ENCODE data around the gene MIS12.

MIS12 gene

DNA sequence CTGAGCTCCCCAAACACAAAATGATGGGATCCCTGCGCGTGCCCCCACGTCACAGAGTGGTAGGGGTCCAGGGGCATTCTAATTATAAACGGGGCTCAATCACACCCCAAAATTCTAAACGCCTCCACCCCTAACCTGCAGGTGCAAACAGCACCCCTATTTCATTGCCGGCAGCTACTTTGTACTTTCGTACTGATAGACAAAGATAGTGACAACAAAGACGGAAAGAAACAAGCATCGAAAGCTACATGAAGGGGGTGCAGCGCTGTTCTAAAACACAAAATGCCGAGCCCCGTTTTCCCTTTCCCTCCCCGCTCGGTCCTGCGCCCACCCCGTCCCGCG lies 13.9 kb downstream of the MIS12 start:
- DNase-seq (ENCODE audit: low spot score): no peak

DNA sequence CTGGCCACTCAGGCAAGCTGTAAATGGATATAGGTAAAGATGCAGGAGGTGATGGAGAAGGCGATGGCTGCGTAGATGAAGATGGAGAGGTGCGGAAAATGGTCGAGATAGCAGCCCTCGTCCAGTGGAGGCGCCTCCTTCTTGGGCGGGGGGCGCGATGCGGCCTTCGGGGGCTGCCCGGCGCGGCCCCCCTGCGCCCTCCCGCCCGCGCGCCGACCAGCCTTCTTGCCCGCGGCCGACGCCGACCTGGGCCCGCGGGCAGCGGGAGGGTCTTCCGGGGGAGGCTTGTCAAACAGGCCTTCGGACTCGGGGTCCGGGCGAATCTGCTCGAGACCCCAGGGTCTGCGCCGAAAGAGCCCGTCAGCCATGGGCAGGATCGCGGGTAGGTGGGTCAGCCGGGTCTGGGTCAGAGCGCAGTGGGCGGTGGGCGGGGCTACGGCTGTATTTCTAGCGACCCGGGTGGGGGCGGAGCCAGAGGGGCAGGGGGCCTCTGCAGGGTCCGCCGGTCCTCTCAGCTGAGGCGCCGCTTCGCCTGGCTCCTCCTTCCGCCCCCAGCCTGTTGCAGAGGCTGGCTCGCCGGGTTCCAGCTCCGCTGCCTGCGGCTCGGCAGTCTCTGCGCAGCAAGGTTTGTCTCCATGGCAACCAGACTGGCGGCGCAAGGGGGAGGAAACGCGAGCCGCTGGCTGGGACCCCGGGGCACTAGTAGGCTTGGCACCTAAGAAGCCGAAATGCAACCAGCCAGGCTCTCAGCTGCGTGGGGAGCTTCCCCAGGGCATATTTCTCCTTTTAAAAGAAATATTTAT lies 14.4 kb downstream of the MIS12 start:
- DNase-seq (ENCODE audit: low spot score): peak; percentile 93

DNA sequence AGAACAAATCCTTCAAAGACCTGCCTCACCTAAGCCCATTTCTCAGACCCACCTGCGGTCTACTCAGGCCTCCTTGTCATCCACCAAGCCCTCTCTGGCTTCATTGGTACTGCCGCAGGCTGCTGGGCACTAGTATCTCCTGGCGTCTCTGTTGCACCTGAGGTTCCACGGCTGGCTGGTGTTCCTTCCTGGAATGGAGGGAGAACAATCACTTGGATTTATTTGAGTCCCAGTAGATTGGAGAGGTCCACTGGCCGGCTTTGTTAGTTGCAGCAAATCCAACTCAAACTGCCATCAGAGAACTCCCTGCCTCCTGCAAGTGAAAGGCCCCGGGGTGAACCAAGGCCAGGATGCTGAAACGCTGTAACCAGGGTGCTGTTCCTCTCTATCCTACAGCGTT lies 15.3 kb downstream of the MIS12 start:
- DNase-seq (ENCODE audit: low spot score): no peak

DNA sequence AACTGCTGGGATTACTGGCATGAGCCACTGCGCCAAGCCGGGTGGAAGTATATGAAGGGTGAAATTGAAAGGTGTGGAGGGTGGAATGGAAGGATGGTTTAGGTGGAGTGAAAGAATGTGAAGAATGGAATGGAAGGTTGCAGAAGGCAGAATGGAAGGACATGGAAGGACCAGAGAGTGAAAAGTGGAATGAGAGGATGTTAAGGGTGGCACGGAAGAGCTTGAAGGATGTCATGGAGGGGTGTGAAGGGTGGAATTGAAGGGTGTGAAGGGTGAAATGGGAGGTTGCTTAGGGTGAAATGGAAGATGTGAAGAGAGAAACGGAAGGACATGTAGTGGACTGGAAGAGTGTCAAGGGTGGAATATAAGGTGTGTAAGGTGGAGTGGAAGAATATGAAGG lies 16.2 kb downstream of the MIS12 start:
- no peak for DNase-seq (ENCODE audit: low spot score)

DNA sequence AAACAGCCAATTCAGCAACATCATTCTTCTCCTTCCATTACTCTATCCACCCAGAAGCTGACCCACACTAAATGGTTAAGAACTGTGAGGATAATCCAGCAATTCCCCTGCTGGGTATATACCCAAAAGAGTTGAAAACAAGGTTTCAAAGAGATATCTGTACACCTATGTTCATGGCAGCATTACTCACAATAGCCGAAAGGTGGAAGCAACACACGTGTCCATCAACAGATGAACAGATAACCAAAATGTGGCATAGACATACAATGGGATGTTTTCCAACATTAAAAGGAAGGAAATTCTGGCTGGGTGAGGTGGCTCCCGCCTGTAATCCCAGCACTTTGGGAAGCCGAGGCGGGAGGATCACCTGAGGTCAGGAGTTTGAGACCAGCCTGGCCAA lies 19.9 kb downstream of the MIS12 start:
- DNase-seq (ENCODE audit: low spot score): no peak

DNA sequence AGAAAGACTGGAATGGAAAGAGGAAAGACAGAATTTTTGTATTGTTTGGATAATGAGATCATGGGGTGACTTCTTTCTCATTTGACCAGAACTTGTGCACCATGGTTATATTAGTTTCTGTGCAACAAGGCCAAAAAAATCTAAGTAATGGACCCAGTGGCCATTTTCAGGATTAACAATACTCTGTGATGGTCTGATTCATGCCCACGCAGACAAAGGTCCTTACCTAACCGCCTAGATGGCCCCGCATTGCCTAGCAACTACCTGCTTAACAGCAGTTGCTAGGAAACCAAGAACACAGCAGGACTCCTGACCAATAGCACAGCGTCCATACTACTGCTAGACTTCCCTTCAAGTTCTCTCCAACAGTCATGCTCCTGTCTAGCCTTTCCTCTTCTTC lies 22.4 kb downstream of the MIS12 start:
- DNase-seq (ENCODE audit: low spot score): no peak

DNA sequence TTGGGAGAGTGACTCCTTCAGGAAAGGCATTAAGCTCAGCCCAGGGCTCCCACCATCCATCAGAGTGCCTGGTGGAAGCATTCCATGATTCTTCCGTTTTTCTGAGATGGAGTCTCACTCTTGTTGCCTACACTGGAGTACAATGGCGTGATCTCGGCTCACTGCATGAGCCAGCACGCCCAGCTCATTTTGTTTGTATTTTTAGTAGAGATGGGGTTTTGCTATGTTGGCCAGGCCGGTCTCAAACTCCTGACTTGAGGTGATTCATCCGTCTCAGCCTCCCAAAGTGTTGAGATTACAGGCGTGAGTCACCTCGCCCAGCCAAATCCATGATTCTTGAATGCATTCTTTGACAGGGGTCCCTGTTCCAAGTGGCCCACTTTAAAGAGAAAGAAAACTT lies 23.1 kb downstream of the MIS12 start:
- DNase-seq (ENCODE audit: low spot score): no peak

DNA sequence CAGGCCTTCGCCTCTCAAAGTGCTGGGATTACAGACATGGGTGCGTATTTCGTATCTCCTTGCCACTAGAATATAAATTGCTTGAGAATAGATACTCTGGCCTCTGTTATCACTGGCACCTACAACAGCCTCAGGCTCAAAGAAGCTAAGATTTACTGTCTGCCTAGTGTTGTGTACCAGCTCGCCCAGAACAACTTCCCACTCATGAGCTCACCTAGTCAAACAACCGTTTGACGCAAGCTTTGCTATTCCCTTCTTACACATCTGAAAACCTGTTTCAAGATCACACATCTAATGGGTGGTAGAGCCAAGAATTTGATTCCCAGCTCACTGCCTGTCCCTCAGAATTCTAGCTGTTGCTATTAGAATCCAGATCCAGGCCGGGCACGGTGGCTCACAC lies 24.4 kb downstream of the MIS12 start:
- no peak for DNase-seq (ENCODE audit: low spot score)

DNA sequence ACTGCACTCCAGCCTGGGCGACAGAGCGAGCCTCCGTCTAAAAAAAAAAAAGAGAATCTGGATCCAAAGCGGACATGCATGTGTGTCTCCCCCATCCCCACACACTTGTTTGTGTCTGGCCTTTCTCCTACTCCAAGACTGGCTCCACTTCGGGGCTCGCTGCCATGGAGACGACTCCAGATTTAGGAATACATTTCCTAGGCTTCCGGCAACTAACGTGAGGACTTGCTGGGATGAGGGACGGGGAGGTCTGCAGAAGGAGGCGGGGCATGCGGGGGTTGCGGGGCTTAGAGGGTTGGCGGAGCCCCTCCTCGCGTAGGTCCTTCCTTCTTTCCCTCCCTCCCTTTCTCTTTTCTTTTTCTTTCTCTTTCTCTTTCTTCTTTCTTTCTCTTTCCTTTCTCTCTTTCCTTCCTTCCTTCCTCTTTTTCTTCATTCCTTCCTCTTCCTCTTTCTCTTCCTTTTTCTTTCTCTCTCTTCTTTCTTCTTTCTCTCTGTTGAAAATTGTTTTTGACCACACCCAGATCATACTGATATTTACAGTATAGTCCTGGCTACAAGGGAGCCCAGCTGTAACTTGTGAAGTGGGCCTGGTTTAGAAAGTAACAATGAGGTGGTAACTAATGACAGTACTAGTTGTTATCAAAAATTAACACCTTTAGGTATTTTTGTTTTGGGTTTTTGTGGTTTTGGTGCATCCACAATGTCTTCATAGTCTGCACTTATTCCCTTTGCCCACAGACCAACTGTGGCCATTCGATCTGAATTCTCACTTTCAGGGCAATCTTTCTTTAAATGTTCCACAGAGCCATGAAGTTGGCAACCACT lies 25.2 kb downstream of the MIS12 start:
- DNase-seq (ENCODE audit: low spot score): no peak

DNA sequence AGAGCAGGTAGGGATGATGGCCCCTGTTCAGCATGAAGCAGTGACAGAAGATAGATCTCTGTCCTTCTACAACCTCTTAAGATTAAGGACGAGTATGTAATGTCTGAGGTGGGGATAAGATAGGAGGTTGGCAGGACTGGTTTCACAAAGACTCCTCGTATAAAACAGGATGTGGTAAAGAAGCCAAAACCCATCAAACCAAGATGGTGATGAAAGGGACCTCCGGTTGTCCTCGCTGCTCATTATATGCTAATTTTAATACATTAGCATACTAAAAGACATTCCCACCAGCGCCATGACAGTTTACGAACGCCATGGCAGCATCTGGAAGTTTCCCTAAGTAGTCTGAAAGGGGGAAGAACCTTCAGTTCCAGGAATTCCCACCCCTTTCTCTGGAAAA lies 27.3 kb downstream of the MIS12 start:
- no peak for DNase-seq (ENCODE audit: low spot score)

DNA sequence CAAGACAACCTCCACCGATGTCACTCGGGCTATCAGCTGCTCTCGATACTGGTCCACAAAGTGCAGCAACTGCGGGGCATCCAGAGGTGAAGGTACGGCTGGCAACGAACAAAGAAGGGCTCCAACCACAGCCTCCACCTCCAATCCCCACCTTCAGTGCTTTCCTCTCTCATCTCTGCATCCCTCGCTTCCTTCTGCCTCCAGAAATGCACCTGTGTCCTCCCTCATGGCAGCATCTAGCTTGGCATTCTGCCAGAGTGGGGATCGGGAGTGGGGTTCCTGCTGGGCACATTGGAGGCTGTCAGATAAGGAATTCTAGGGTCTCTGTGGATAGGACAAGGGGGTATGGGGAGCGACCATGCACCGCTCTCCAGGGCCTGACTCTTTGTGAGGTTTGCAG lies 28.6 kb downstream of the MIS12 start:
- no peak for DNase-seq (ENCODE audit: low spot score)

DNA sequence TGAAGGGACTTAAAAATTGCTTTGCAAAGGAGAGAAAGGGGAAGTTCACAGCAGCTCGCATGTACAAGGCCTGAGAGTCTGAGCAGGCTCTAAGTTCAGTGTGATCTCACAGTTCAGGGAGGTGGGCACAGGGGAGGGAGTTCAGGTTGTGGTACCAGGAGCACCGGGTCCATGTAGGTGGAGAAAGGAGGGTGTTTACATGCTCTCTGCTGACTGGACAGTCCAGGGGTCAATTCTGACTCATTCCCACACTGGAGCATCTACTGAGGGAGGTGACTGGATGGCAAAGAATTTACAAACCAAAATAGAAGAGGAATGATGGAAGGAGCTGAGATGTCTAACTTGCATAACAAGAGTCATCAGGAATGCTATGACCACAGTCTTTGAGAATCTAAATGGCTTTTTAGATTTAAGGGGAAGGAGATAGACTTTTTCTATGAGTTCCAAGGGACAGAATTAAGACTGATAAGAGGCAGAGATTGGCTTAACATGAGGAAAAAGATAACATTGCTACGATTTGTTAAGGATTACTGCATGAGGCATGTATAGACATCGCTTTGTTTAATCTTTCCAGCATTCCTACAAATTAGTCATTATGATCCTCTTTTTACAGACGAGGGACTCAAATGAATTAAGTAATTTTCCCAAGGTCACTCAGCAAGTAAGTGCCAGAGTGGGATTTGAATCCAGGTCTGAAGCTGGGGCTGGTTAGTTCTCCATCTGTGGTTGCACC lies 29.9 kb downstream of the MIS12 start:
- DNase-seq (ENCODE audit: low spot score): no peak

DNA sequence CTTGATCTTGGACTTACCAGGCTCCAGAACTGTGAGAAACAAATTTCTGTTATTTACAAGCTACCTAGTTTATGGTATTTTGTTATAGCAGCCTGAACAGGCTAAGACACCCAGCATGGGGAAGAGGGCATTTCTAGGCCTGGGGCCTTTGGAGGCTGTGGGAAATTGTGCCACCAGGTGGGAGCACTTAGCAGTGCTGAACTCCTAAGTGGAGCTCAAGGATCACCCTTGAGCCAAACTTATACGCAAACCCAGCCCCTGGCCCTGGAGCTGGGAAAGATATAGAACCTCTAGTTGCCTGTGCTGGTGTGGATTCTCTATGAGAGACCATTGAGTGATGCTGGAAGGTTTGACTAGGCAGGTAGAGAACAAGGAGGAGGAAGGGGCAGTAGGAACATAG lies 36.1 kb downstream of the MIS12 start:
- no peak for DNase-seq (ENCODE audit: low spot score)

DNA sequence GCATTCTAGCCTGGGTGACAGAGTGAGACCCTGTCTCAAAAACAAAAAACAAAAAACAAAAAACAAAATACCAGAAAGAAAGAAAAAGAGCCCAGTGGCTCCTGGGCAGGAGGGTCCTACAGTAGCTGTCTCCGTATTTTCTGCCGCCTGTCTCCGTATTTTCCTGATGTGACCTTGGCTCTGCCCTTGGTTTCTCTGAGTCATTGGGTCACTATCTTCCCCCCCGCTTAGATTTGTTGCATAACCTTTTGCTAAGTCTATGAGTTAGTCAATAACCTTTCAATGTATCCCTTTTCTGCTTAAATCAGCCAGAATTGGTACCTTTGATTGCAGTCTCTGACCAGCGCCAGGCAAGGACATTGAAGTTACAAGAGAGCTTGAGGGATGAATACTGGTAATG lies 36.9 kb downstream of the MIS12 start:
- no peak for DNase-seq (ENCODE audit: low spot score)

DNA sequence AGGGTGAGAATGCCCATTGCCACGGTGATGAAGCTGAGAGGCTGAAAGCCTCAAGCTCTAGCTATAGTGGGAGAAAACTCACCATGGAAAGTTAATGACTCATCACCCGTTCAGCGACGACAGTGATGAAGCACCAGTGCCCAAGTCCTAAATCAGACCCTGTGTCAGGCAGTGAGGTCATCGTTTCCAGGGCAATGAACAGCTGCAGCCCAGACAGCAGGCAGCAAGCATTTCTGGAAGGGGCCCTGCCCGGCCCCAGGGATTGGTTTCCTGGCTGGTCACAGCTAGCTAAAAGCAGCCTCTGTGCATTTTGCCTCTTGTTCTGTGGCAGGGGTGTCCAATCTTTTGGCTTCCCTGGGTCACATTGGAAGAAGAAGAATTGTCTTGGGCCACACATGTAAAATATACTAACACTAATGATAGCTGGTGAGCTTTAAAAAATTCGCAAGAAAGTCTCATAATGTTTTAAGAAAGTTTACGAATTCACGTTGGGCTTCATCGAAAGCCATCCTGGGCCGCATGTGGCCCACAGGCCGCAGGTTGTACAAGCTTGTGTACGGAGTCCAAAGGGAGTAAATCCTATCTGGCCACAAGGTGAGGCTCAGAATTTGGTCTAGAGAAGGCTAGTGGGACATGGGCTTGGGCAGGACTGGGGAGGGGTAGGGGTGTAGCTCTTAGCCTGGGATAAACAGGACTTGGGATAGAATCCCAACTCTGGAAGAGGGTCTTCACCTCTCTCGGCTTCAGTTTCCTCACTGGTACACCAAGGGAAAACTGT lies 40.6 kb downstream of the MIS12 start:
- DNase-seq (ENCODE audit: low spot score): no peak

DNA sequence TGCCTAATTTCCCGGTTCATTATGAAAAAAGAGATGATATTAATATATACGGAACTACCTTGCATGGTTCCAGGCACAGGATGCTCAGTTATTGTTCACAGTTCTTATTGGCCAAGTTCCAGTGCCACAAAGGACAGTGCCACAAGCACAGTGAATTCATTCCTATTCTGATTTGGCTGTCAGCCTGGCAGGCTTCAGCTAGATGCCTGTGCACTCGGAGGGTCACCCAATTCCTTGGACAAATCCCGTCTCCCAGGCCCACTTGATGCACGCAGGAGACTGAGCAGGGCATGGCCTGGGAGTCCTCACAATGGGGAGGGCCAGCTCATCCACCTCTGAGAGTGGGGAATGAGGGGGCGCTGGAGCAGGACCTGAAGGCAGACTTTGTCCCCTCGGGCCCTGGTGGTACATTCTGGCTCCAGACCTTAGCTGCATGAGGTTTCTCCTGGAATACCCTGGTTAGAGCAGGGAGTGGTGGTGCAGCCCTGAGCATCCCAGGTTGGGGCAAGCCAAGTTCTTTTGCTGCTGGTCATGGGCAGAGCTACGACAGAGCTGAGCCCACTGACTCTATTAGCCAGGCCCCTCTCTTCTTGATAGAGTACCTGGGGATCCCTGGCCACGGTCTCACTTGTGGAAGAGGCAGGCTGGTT lies 41.4 kb downstream of the MIS12 start:
- no peak for DNase-seq (ENCODE audit: low spot score)

DNA sequence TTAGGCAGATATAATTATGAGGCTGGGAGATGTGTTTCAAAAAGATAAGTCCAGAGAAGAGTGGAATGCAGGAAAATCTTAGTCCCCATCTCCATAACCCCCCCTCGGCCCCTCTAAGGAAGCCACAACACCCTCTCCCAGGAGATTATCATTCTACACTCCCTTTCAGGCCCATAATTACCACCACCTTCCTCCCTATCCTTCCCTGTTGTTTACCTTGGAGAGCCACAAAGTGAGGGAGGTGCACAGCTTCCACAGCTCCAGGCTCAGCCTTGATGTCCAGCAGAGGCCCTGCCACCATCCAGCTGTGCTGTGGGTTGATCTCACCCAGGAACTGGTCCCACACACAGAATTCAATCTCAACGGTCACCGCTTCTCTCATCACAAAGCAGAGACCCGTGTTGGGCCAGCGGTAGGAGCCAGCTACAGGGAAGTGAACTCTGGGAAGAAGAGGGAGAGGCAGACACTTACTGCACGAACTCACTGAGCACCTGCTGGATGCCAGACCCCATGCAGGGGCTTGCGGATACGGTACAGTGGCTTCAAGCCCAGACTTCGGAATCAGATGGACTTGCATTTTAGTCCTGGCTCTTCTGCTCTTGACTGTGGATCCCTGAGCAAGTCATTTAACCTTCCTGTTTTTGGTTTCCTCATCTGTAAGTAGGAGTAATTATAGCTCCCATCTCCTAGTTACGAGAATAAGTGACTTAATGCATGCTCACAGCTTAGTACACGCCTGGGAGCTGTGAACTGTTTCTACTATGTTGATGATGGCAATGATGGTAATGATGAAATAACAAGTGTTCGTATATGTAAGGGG lies 44.1 kb downstream of the MIS12 start:
- DNase-seq (ENCODE audit: low spot score): no peak

DNA sequence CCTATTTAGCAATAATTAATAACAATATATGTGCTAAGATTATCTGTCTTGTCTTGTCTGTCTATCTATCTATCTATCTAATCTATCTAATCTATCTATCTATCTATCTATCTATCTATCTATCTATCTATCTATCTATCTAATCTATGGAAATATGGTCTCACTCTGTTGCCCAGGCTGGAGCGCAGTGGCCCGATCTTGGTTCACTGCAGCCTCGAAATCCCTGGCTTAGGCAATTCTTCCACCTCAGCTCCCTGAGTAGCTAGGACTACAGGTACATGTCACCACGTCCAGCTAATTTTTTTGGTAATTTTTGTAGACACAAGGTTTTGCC lies 44.7 kb downstream of the MIS12 start:
- no peak for DNase-seq (ENCODE audit: low spot score)

DNA sequence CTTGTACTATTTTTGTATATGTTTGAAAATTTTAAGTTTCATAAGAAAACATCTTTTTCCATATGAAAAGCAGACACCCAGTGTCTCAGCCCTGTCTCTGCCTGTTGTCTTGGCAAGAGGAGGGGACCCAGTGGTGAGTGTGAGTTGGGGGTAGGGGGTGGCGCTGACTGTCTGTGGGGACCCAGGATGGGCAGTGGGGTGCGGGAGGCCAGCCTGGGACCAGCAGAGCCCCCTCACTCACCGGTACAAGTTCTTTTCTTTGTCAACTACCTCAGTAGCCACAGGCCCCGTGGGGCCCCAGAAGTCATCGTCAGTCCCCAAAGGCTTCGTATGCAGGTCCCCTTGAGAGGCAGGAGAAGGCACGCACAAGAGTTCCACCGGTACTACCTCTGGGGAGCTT lies 46.2 kb downstream of the MIS12 start:
- DNase-seq (ENCODE audit: low spot score): no peak

DNA sequence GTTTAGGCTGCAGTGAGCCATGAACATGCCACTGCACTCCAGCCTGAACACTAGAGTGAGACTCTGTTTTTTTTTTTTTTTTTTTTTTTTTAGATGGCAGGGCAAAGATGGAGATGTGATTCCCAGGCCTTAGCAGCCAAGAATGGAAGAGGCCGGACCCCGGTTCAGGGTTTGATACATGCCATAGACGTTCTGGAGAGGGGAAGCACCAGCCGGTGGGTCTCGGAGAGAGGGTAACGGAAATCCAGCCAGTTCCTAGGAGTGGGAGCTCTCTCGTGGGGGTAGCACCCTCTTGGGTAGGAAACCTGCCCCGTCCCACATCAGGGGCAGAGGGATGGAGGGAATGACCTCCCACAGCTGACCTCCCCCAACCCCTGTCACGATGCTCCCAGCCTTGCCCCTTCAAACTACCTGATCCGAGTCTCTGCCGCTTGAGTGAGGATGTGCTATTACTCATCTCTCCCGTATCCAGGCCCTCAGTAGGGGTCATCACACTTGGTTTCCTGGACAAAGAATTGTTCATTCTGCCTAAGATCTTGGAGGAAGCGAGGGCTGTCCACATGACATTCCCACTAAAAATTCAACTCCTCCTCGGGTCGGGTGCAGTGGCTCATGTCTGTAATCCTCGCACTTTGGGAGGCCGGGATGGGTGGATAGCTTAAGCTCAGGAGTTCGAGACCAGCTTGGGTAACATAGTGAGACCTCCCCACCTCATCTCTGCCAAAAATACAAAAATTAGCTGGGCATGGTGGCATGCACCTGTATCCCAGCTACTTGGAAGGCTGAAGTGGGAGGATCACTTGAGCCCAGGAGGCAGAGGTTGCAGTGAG lies 47.3 kb downstream of the MIS12 start:
- no peak for DNase-seq (ENCODE audit: low spot score)
